Measurements from ENCODE around the gene MAP1B. TPM values are rescaled to one million over a fixed set of nuclear protein-coding genes. Genes with fewer than 3 reads are reported as not detected.
A peak's percentile ranks its signal among the peaks of the same experiment; 100 is the strongest.
"Not testable (repeated sequence)": the region's sequence is repeated elsewhere in the genome, so short reads cannot be mapped to it uniquely, and the experiment has no call there.

MAP1B gene
- total RNA-seq, 1 experiment from 2014 or later: 21.9 TPM

- in situ Hi-C loops (cut with HindIII; ENCODE audit: low sequenced_read_pairs): no loop called here
- DNase-seq (ENCODE audit: low spot score): no peak
Observed at GRCh38 chr5:72152545-72152944, 45.3 kb downstream of the MAP1B start.

- in situ Hi-C loops (cut with HindIII; ENCODE audit: low sequenced_read_pairs): no loop called here
- DNase-seq (ENCODE audit: low spot score): no peak
Observed at GRCh38 chr5:72153551-72153950, 46.3 kb downstream of the MAP1B start.

GRCh38 chr5:72154076-72154756, 46.9 kb downstream of the MAP1B start:
- in situ Hi-C loops (cut with HindIII; ENCODE audit: low sequenced_read_pairs): no loop called here
- peak; percentile 97 for DNase-seq (ENCODE audit: low spot score)

- no peak for DNase-seq (ENCODE audit: low spot score)
- in situ Hi-C loops (cut with HindIII; ENCODE audit: low sequenced_read_pairs): no loop called here
Observed at GRCh38 chr5:72156946-72157624, 49.8 kb downstream of the MAP1B start.

GRCh38 chr5:72157625-72157962, 50.3 kb downstream of the MAP1B start:
- in situ Hi-C loops (cut with HindIII; ENCODE audit: low sequenced_read_pairs): no loop called here

GRCh38 chr5:72159501-72159911, 52.2 kb downstream of the MAP1B start:
- in situ Hi-C loops (cut with HindIII; ENCODE audit: low sequenced_read_pairs): no loop called here
- no peak for DNase-seq (ENCODE audit: low spot score)

More at GRCh38 chr5:72157625-72157962, 50.3 kb downstream of the MAP1B start:
- no peak for DNase-seq (ENCODE audit: low spot score)

- no peak for DNase-seq (ENCODE audit: low spot score)
- in situ Hi-C loops (cut with HindIII; ENCODE audit: low sequenced_read_pairs): no loop called here
Observed at GRCh38 chr5:72160329-72160728, 53.1 kb downstream of the MAP1B start.

GRCh38 chr5:72160959-72161358, 53.7 kb downstream of the MAP1B start:
- in situ Hi-C loops (cut with HindIII; ENCODE audit: low sequenced_read_pairs): no loop called here

GRCh38 chr5:72161951-72162350, 54.7 kb downstream of the MAP1B start:
- no peak for DNase-seq (ENCODE audit: low spot score)
- in situ Hi-C loops (cut with HindIII; ENCODE audit: low sequenced_read_pairs): no loop called here

More at GRCh38 chr5:72160959-72161358, 53.7 kb downstream of the MAP1B start:
- no peak for DNase-seq (ENCODE audit: low spot score)

GRCh38 chr5:72163349-72163983, 56.2 kb downstream of the MAP1B start:
- DNase-seq (ENCODE audit: low spot score): no peak
- in situ Hi-C loops (cut with HindIII; ENCODE audit: low sequenced_read_pairs): no loop called here

GRCh38 chr5:72166070-72166979, 59.0 kb downstream of the MAP1B start:
- peak; percentile 86 for DNase-seq (ENCODE audit: low spot score)
- in situ Hi-C loops (cut with HindIII; ENCODE audit: low sequenced_read_pairs): no loop called here

- in situ Hi-C loops (cut with HindIII; ENCODE audit: low sequenced_read_pairs): no loop called here
- DNase-seq (ENCODE audit: low spot score): no peak
Observed at GRCh38 chr5:72167257-72167656, 60.0 kb downstream of the MAP1B start.

GRCh38 chr5:72167804-72168203, 60.5 kb downstream of the MAP1B start:
- DNase-seq (ENCODE audit: low spot score): peak; percentile 82
- in situ Hi-C loops (cut with HindIII; ENCODE audit: low sequenced_read_pairs): no loop called here

- in situ Hi-C loops (cut with HindIII; ENCODE audit: low sequenced_read_pairs): no loop called here
- no peak for DNase-seq (ENCODE audit: low spot score)
Observed at GRCh38 chr5:72170101-72170500, 62.8 kb downstream of the MAP1B start.

GRCh38 chr5:72171181-72171580, 63.9 kb downstream of the MAP1B start:
- DNase-seq (ENCODE audit: low spot score); in situ Hi-C loops (cut with HindIII; ENCODE audit: low sequenced_read_pairs): not testable (repeated sequence)

- DNase-seq (ENCODE audit: low spot score): peak; percentile 53
- in situ Hi-C loops (cut with HindIII; ENCODE audit: low sequenced_read_pairs): no loop called here
Observed at GRCh38 chr5:72171667-72172066, 64.4 kb downstream of the MAP1B start.

GRCh38 chr5:72172786-72173185, 65.5 kb downstream of the MAP1B start:
- peak; percentile 69 for DNase-seq (ENCODE audit: low spot score)
- in situ Hi-C loops (cut with HindIII; ENCODE audit: low sequenced_read_pairs): no loop called here

- no peak for DNase-seq (ENCODE audit: low spot score)
- in situ Hi-C loops (cut with HindIII; ENCODE audit: low sequenced_read_pairs): no loop called here
Observed at GRCh38 chr5:72177538-72177937, 70.3 kb downstream of the MAP1B start.

GRCh38 chr5:72179028-72179815, 71.9 kb downstream of the MAP1B start:
- in situ Hi-C loops (cut with HindIII; ENCODE audit: low sequenced_read_pairs): no loop called here
- peak; percentile 65 for DNase-seq (ENCODE audit: low spot score)

All from G401 (cell line).